ENCODE measurements around the gene ASCC1. TPM values are rescaled to one million over a fixed set of nuclear protein-coding genes. Genes with fewer than 3 reads are reported as not detected.

The ASCC1 gene
- polyA plus RNA-seq, 2 of the 4 experiments (the other 2 are of a cell fraction): 56.5 to 82.3 TPM

DNA sequence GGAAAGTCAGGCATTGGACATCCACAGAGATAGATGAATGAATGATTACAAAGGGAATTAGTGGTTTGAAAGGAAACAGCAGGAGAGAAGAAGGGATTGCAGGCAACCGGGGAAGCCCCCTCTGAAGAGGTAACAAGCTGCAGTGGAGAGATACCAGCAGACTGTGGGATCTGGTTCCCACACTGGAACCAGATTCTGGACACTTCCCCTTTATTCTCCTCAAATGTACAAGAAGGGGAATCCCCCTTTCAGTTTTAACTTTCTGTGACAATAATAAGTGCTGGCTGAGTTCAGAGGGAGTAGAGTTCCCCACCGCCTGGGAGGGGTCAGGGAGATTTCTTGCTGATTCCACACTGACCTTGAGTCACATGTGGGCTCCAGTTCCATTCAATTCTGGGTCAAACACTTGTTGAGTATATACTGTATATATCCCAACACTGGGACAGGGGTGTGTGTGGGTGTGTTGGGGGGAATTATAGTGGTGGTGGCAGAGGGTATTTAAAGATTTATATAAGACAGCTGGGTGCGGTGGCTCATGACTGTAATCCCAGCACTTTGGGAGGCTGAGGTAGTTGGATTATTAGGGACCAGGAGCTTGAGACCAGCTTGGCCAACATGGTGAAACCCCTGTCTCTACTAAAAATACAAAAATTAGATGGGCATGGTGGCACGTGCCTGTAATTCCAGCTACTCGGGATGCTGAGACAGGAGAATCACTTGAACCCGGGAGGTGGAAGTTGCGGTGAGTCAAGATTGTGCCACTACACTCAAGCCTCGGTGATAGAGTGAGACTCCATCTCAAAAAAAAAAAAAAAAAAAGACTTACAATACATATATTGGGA, 41.2 kb upstream of the ASCC1 start:
- 70% methylated on average over 8 of the region's 8 CpGs for WGBS (ENCODE audit: missing lambda C conversion rate)
- ChIA-PET POLR2A (interaction anchor here (1.5 kb wide), 1 partner anchor 16 kb away, joined by 4 read pairs; the partner anchor contains the start of gene DDIT4), CTCF (interaction anchor here (0.7 to 2.9 kb wide), 5 partner anchors 10 to 71 kb away, joined by 3 to 11 read pairs (median 6); partner anchors contain the start of gene DDIT4)
- Histone ChIP-seq H3K4me3 (no peak overlapping the region), H3K4me2 (no peak overlapping the region), H3K27ac (peak overlapping the region; percentile 99 to 100), H3K4me1 (peaks cover 80% of the 10 kb centered on the region), H3K9me3 (no peaks in the 10 kb centered on the region)
- TF ChIP-seq KDM1A (IDR thresholded peaks at IDR 0.05; ENCODE audit: low read depth): no peak
- peak; percentile 51; the same call in 1 of the 2 replicates for TF ChIP-seq TP53 (CRISPR knock-in tag; IDR thresholded peaks at IDR 0.05)
- no peak for TF ChIP-seq RARB (CRISPR knock-in tag; IDR thresholded peaks at IDR 0.05)
- no peak for TF ChIP-seq MYC (IDR thresholded peaks at IDR 0.05; ENCODE audit: borderline replicate concordance, low read length)
- TF ChIP-seq TFCP2L1 (CRISPR knock-in tag; IDR thresholded peaks at IDR 0.05): no peak
- TF ChIP-seq, protein P1, sequence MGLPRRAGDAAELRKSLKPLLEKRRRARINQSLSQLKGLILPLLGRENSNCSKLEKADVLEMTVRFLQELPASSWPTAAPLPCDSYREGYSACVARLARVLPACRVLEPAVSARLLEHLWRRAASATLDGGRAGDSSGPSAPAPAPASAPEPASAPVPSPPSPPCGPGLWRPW (IDR thresholded peaks at IDR 0.05): no peak
- no peak for ATAC-seq
- no peak for FAIRE-seq
- DNase-seq (ENCODE audit: low read depth in 1 of 2, low spot score in 1 of 2): peak in 1 of 2 experiments; percentile 43

DNA sequence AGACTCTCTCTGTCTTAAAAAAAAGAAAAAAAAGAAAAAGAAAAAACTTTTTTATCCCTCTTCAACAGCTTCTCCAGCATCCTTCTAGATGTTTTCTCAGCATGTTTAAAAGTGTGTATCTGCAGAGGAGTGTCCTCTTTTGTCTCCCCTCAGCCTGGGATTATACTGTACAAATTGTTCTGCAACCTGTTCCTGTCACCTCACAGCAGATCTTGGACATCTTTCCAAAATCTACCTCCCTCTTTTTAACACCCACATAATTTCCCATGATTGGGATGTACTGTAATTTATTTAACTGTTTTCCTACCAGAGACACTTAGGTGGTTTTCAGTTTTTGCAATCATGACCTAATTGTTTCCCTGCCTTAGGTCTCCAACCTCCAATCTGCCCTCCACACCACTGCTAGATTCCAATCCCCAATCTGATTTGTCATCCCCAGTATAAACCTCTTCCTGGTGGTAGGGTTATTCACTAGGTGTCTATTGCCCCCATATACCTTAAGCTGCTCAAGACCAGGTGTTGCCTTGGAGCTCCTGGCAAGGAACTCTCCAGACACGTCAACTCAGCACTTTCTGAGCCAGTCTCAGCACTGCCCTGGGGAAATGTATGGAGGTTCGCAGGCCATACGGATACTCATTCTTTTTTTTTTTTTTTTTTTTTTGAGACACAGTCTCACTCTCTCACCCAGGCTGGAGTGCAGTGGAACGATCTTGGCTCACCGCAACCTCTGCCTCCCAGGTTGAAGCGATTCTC, 40.1 kb upstream of the ASCC1 start:
- Histone ChIP-seq H3K4me1 (peaks cover 69% of the 10 kb centered on the region), H3K4me2 (peak overlapping the region; percentile 72; the same call in 2 of the 3 replicates), H3K27ac (peak overlapping the region; percentile 99 to 100), H3K4me3 (no peak overlapping the region), H3K9me3 (no peaks in the 10 kb centered on the region)
- TF ChIP-seq, protein P2, sequence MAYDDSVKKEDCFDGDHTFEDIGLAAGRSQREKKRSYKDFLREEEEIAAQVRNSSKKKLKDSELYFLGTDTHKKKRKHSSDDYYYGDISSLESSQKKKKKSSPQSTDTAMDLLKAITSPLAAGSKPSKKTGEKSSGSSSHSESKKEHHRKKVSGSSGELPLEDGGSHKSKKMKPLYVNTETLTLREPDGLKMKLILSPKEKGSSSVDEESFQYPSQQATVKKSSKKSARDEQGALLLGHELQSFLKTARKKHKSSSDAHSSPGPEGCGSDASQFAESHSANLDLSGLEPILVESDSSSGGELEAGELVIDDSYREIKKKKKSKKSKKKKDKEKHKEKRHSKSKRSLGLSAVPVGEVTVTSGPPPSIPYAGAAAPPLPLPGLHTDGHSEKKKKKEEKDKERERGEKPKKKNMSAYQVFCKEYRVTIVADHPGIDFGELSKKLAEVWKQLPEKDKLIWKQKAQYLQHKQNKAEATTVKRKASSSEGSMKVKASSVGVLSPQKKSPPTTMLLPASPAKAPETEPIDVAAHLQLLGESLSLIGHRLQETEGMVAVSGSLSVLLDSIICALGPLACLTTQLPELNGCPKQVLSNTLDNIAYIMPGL (CRISPR knock-in tag; IDR thresholded peaks at IDR 0.05; ENCODE audit: borderline replicate concordance): no peak
- TF ChIP-seq MAFK (IDR thresholded peaks at IDR 0.05; ENCODE audit: partially characterized antibody): peak; percentile 90
- FAIRE-seq (no peak), ATAC-seq (no peak), DNase-seq (ENCODE audit: low read depth in 1 of 2, low spot score in 1 of 2) (no peak)
- CTCF ChIA-PET: interaction anchor here (0.7 to 4.0 kb wide), 9 partner anchors 8 to 130 kb away, joined by 4 to 16 read pairs (median 7); partner anchors contain the start of gene DDIT4
- POLR2A ChIA-PET: interaction anchor here (0.6 to 4.4 kb wide), 3 partner anchors 17 to 432 kb away, joined by 4 to 61 read pairs (median 11); partner anchors contain the start of gene DDIT4
- WGBS (ENCODE audit: missing lambda C conversion rate): 96% methylated on average over 6 of the region's 6 CpGs

- H3K4me3 ChIP-seq: no peak overlapping the region
- ATAC-seq (peak; percentile 91 to 92), DNase-seq (ENCODE audit: low read depth in 1 of 2, low spot score in 1 of 2) (peak; percentile 87 to 94), FAIRE-seq (no peak)
- no peaks in the 10 kb centered on the region for H3K9me3 ChIP-seq
- TF ChIP-seq, protein P3, sequence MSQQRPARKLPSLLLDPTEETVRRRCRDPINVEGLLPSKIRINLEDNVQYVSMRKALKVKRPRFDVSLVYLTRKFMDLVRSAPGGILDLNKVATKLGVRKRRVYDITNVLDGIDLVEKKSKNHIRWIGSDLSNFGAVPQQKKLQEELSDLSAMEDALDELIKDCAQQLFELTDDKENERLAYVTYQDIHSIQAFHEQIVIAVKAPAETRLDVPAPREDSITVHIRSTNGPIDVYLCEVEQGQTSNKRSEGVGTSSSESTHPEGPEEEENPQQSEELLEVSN (IDR thresholded peaks at IDR 0.05; ENCODE audit: borderline replicate concordance, low read depth): peak; percentile 50; the same call in 1 of the 2 replicates
- peak in 1 of 2 experiments; percentile 64; a peak in 3 of 5 replicates for TF ChIP-seq JUN (IDR thresholded peaks at IDR 0.05)
- peak; percentile 53 to 54 for TF ChIP-seq RAD21 (conservative IDR thresholded peaks at IDR 0.05 in 1 of 2, IDR thresholded peaks at IDR 0.05 in 1 of 2)
- peak; percentile 58 for TF ChIP-seq POLR2A (IDR thresholded peaks at IDR 0.05; ENCODE audit: low read length)
- peak; percentile 64; the same call in 1 of the 2 replicates for TF ChIP-seq MAX (IDR thresholded peaks at IDR 0.05)
- TF ChIP-seq SMC3 (IDR thresholded peaks at IDR 0.05): peak; percentile 38; the same call in 2 of the 3 replicates
- TF ChIP-seq FOSB (CRISPR knock-in tag; IDR thresholded peaks at IDR 0.05): no peak
- TF ChIP-seq GATA3 (IDR thresholded peaks at IDR 0.05; ENCODE audit: borderline replicate concordance): no peak
- no peak for TF ChIP-seq CHD2 (IDR thresholded peaks at IDR 0.05; ENCODE audit: low read length, partially characterized antibody)
- TF ChIP-seq, protein P4, sequence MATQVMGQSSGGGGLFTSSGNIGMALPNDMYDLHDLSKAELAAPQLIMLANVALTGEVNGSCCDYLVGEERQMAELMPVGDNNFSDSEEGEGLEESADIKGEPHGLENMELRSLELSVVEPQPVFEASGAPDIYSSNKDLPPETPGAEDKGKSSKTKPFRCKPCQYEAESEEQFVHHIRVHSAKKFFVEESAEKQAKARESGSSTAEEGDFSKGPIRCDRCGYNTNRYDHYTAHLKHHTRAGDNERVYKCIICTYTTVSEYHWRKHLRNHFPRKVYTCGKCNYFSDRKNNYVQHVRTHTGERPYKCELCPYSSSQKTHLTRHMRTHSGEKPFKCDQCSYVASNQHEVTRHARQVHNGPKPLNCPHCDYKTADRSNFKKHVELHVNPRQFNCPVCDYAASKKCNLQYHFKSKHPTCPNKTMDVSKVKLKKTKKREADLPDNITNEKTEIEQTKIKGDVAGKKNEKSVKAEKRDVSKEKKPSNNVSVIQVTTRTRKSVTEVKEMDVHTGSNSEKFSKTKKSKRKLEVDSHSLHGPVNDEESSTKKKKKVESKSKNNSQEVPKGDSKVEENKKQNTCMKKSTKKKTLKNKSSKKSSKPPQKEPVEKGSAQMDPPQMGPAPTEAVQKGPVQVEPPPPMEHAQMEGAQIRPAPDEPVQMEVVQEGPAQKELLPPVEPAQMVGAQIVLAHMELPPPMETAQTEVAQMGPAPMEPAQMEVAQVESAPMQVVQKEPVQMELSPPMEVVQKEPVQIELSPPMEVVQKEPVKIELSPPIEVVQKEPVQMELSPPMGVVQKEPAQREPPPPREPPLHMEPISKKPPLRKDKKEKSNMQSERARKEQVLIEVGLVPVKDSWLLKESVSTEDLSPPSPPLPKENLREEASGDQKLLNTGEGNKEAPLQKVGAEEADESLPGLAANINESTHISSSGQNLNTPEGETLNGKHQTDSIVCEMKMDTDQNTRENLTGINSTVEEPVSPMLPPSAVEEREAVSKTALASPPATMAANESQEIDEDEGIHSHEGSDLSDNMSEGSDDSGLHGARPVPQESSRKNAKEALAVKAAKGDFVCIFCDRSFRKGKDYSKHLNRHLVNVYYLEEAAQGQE (IDR thresholded peaks at IDR 0.05): no peak
- no peak for TF ChIP-seq SREBF2 (IDR thresholded peaks at IDR 0.05)
- peak overlapping the region; percentile 72 for H3K4me2 ChIP-seq
- peaks cover 69% of the 10 kb centered on the region for H3K4me1 ChIP-seq
- WGBS (ENCODE audit: missing lambda C conversion rate): 8% methylated on average over 9 of the region's 15 CpGs
- ChIA-PET CTCF (interaction anchor here (0.6 to 4.0 kb wide), 11 partner anchors 20 to 950 kb away, joined by 3 to 16 read pairs (median 4); no protein-coding TSS in a partner anchor), POLR2A (interaction anchor here (0.6 to 4.4 kb wide), 3 partner anchors 19 to 475 kb away, joined by 3 to 61 read pairs (median 10); partner anchors contain the start of gene DDIT4)
- H3K27ac ChIP-seq: peak overlapping the region; percentile 99 to 100
Measured at GRCh38 chr10:72254813-72255568, 38.9 kb upstream of the ASCC1 start.
